ENCODE measurements around the gene GPR152. TPM values are rescaled to one million over a fixed set of nuclear protein-coding genes. Genes with fewer than 3 reads are reported as not detected.

Gene GPR152
- total RNA-seq, 2 experiments from 2014 or later: not detected

- H3K27me3 ChIP-seq (ENCODE audit: control insufficient read depth in 1 of 2, insufficient read depth in 2 of 2, low read length in 2 of 2): no peaks in the 10 kb centered on the region
- H3K4me1 Mint-ChIP-seq (ENCODE audit: low read depth): peaks cover 43% of the 10 kb centered on the region
- H3K27ac Mint-ChIP-seq: peak overlapping the region; percentile 88
- no peaks in the 10 kb centered on the region for H3K9me3 ChIP-seq (ENCODE audit: control insufficient read depth in 1 of 2, insufficient read depth in 1 of 2, low read length in 2 of 2)
- H3K36me3 Mint-ChIP-seq (ENCODE audit: low read depth): no peaks in the 10 kb centered on the region
- ChIA-PET CTCF (interaction anchor here (0.7 to 3.0 kb wide), 14 partner anchors 10 to 117 kb away, joined by 3 to 28 read pairs (median 4); partner anchors contain the start of genes AIP, PITPNM1, PPP1CA and TBC1D10C), POLR2A (interaction anchor here (0.5 to 8.5 kb wide), 22 partner anchors 9 to 229 kb away, joined by 3 to 131 read pairs (median 8); partner anchors contain the start of genes AIP, CDK2AP2, PITPNM1 and POLD4)
- H3K36me3 ChIP-seq (ENCODE audit: insufficient read depth, low read length): peaks cover 6% of the 10 kb centered on the region
- ATAC-seq (ENCODE audit: poor library complexity) (no peak), DNase-seq (peak in 2 of 14 experiments; percentile 33 to 41)
- no peaks in the 10 kb centered on the region for H3K9me3 Mint-ChIP-seq
- peak overlapping the region; percentile 83 for H3K4me3 ChIP-seq (ENCODE audit: low read length)
- H3K4me1 ChIP-seq (ENCODE audit: insufficient read depth, low read length): peaks cover 61% of the 10 kb centered on the region
- H3K27me3 Mint-ChIP-seq: no peaks in the 10 kb centered on the region
- no peak for TF ChIP-seq CTCF (IDR thresholded peaks at IDR 0.05)
- H3K27ac ChIP-seq (ENCODE audit: low read depth in 1 of 2, low read length in 2 of 2): peak overlapping the region; percentile 50 to 81
- intact Hi-C loops (cut with DNase I, micrococcal nuclease): loop anchor here (2.0 to 5.0 kb wide), 3 partner anchors 32 to 66 kb away; partner anchors contain the start of genes CARNS1 (in 1 of the 2) and PTPRCAP (in 1 of the 2)
- peak overlapping the region; percentile 91 for H3K4me3 Mint-ChIP-seq
Measured at GRCh38 chr11:67468456-67468758, 15.9 kb upstream of the GPR152 start.

- Histone ChIP-seq H3K27ac (ENCODE audit: low read depth in 1 of 2, low read length in 2 of 2) (peak overlapping the region; percentile 50 to 81), H3K36me3 (ENCODE audit: insufficient read depth, low read length) (peaks cover 6% of the 10 kb centered on the region), H3K27me3 (ENCODE audit: control insufficient read depth in 1 of 2, insufficient read depth in 2 of 2, low read length in 2 of 2) (no peaks in the 10 kb centered on the region), H3K4me1 (ENCODE audit: insufficient read depth, low read length) (peaks cover 61% of the 10 kb centered on the region), H3K4me3 (ENCODE audit: low read length) (peak overlapping the region; percentile 83), H3K9me3 (ENCODE audit: control insufficient read depth in 1 of 2, insufficient read depth in 1 of 2, low read length in 2 of 2) (no peaks in the 10 kb centered on the region)
- ATAC-seq (ENCODE audit: poor library complexity) (no peak), DNase-seq (peak in 2 of 14 experiments; percentile 26 to 35)
- Mint-ChIP-seq H3K27me3 (no peaks in the 10 kb centered on the region), H3K4me1 (ENCODE audit: low read depth) (peaks cover 43% of the 10 kb centered on the region), H3K27ac (peak overlapping the region; percentile 88), H3K36me3 (ENCODE audit: low read depth) (no peaks in the 10 kb centered on the region), H3K9me3 (no peaks in the 10 kb centered on the region), H3K4me3 (peak overlapping the region; percentile 91)
- intact Hi-C loops (cut with DNase I, micrococcal nuclease): loop anchor here (2.0 to 5.0 kb wide), 3 partner anchors 31 to 65 kb away; partner anchors contain the start of genes CARNS1 (in 1 of the 2) and PTPRCAP (in 1 of the 2)
- CTCF ChIA-PET: interaction anchor here (1.3 to 3.0 kb wide), 7 partner anchors 14 to 117 kb away, joined by 3 to 28 read pairs (median 3); partner anchors contain the start of genes AIP and PPP1CA
- TF ChIP-seq CTCF (IDR thresholded peaks at IDR 0.05): no peak
- POLR2A ChIA-PET: interaction anchor here (1.0 to 8.5 kb wide), 20 partner anchors 10 to 228 kb away, joined by 3 to 131 read pairs (median 9); partner anchors contain the start of genes AIP, CDK2AP2, PITPNM1 and POLD4
Measured at GRCh38 chr11:67468056-67468455, 15.5 kb upstream of the GPR152 start.

GRCh38 chr11:67466962-67467771 is 14.6 kb upstream of the GPR152 start:
- Mint-ChIP-seq H3K9me3 (no peaks in the 10 kb centered on the region), H3K27me3 (no peaks in the 10 kb centered on the region), H3K27ac (peak overlapping the region; percentile 88), H3K4me3 (peak overlapping the region; percentile 91), H3K4me1 (ENCODE audit: low read depth) (peaks cover 43% of the 10 kb centered on the region), H3K36me3 (ENCODE audit: low read depth) (no peaks in the 10 kb centered on the region)
- H3K4me3 ChIP-seq (ENCODE audit: low read length): no peak overlapping the region
- peak overlapping the region; percentile 5 to 81 for H3K27ac ChIP-seq (ENCODE audit: low read depth in 1 of 2, low read length in 2 of 2)
- CTCF ChIA-PET: interaction anchor here (0.7 to 3.0 kb wide), 6 partner anchors 16 to 85 kb away, joined by 3 to 28 read pairs (median 4); partner anchors contain the start of gene PPP1CA
- no peaks in the 10 kb centered on the region for H3K27me3 ChIP-seq (ENCODE audit: control insufficient read depth in 1 of 2, insufficient read depth in 2 of 2, low read length in 2 of 2)
- ATAC-seq (ENCODE audit: poor library complexity) (no peak), DNase-seq (no peak)
- H3K36me3 ChIP-seq (ENCODE audit: insufficient read depth, low read length): peaks cover 6% of the 10 kb centered on the region
- no peak for TF ChIP-seq CTCF (IDR thresholded peaks at IDR 0.05)
- POLR2A ChIA-PET: interaction anchor here (1.3 to 8.5 kb wide), 15 partner anchors 9 to 114 kb away, joined by 3 to 131 read pairs (median 15); partner anchors contain the start of genes AIP, CDK2AP2, PITPNM1 and POLD4
- no peaks in the 10 kb centered on the region for H3K9me3 ChIP-seq (ENCODE audit: control insufficient read depth in 1 of 2, insufficient read depth in 1 of 2, low read length in 2 of 2)
- intact Hi-C loops (cut with DNase I, micrococcal nuclease): loop anchor here in 1 of 2 experiments (5.0 kb wide), 1 partner anchor 50 kb away; the partner anchor contains the start of gene CARNS1
- H3K4me1 ChIP-seq (ENCODE audit: insufficient read depth, low read length): peaks cover 61% of the 10 kb centered on the region
